ENCODE measurements around the gene ZNF823. TPM values are rescaled to one million over a fixed set of nuclear protein-coding genes. Genes with fewer than 3 reads are reported as not detected.
"Not testable (repeated sequence)": the region's sequence is repeated elsewhere in the genome, so short reads cannot be mapped to it uniquely, and the experiment has no call there.

The ZNF823 gene
- total RNA-seq, 6 donors from 2014 or later, result 6.1 to 22.0 (median 7.7) TPM

- no peaks in the 10 kb centered on the region for H3K4me1 ChIP-seq
- H3K27ac ChIP-seq, result no peak overlapping the region
- 78 to 80% methylated on average over 4 of the region's 4 CpGs for WGBS, 2 donors
- no peak for TF ChIP-seq EP300 (IDR thresholded peaks at IDR 0.05)
- no peak for TF ChIP-seq POLR2AphosphoS5 (IDR thresholded peaks at IDR 0.05)
- no peak for TF ChIP-seq CTCF (IDR thresholded peaks at IDR 0.05)
- TF ChIP-seq POLR2A (IDR thresholded peaks at IDR 0.05), result no peak
- ATAC-seq (ENCODE audit: low FRiP score in 2 of 2) (no peak), DNase-seq (no peak)
- H3K36me3 ChIP-seq, result peaks cover 0 to 4% (median 2%) of the 10 kb centered on the region in 4 donors
- H3K4me3 ChIP-seq, result no peak overlapping the region
- H3K9me3 ChIP-seq, result peaks cover 13 to 39% (median 24%) of the 10 kb centered on the region in 4 donors
- H3K27me3 ChIP-seq, result no peaks in the 10 kb centered on the region
These were observed 52.8 kb downstream of the ZNF823 start for GRCh38 chr19:11685676-11686650.

- DNase-seq (no peak), ATAC-seq (ENCODE audit: low FRiP score in 2 of 2) (no peak)
- Histone ChIP-seq H3K4me1 (no peaks in the 10 kb centered on the region), H3K9me3 (peaks cover 13 to 47% (median 31%) of the 10 kb centered on the region in 4 donors), H3K27ac (no peak overlapping the region), H3K36me3 (peaks cover 0 to 4% (median 2%) of the 10 kb centered on the region in 4 donors), H3K4me3 (no peak overlapping the region), H3K27me3 (no peaks in the 10 kb centered on the region)
- TF ChIP-seq POLR2AphosphoS5 (IDR thresholded peaks at IDR 0.05) (no peak), EP300 (IDR thresholded peaks at IDR 0.05) (no peak), POLR2A (IDR thresholded peaks at IDR 0.05) (no peak), CTCF (IDR thresholded peaks at IDR 0.05) (no peak)
- 77 to 91% methylated on average over 3 of the region's 3 CpGs for WGBS, 2 donors
These were observed 53.6 kb downstream of the ZNF823 start for GRCh38 chr19:11684987-11685675.

GRCh38 chr19:11680689-11681302 is 58.0 kb downstream of the ZNF823 start:
- DNase-seq (no peak), ATAC-seq (ENCODE audit: low FRiP score in 2 of 2) (no peak)
- no peak for TF ChIP-seq EP300 (IDR thresholded peaks at IDR 0.05)
- TF ChIP-seq POLR2A (IDR thresholded peaks at IDR 0.05), result no peak
- no peak for TF ChIP-seq POLR2AphosphoS5 (IDR thresholded peaks at IDR 0.05)
- no peak for TF ChIP-seq CTCF (IDR thresholded peaks at IDR 0.05)
- no peaks in the 10 kb centered on the region for H3K4me1 ChIP-seq
- no peak overlapping the region for H3K27ac ChIP-seq
- H3K4me3 ChIP-seq, result no peak overlapping the region
- H3K27me3 ChIP-seq, result no peaks in the 10 kb centered on the region
- peaks cover 11 to 40% (median 31%) of the 10 kb centered on the region in 4 donors for H3K9me3 ChIP-seq
- 91 to 92% methylated on average over 2 of the region's 2 CpGs for WGBS, 2 donors
- H3K36me3 ChIP-seq, result peaks cover 0 to 4% (median 2%) of the 10 kb centered on the region in 4 donors

- DNase-seq, result no peak
- no peak for ATAC-seq (ENCODE audit: low FRiP score in 2 of 2)
- Histone ChIP-seq H3K4me1 (peaks cover 7 to 12% (median 7%) of the 10 kb centered on the region in 4 donors), H3K4me3 (no peak overlapping the region), H3K27me3 (no peaks in the 10 kb centered on the region), H3K36me3 (peaks cover 0 to 4% (median 0%) of the 10 kb centered on the region in 4 donors), H3K9me3 (peaks cover 3 to 21% (median 15%) of the 10 kb centered on the region in 4 donors), H3K27ac (no peak overlapping the region)
- 91 to 100% methylated on average over 1 of the region's 1 CpG for WGBS, 2 donors
- TF ChIP-seq CTCF (IDR thresholded peaks at IDR 0.05) (no peak), POLR2A (IDR thresholded peaks at IDR 0.05) (no peak), EP300 (IDR thresholded peaks at IDR 0.05) (no peak), POLR2AphosphoS5 (IDR thresholded peaks at IDR 0.05) (no peak)
These were observed 60.2 kb downstream of the ZNF823 start for GRCh38 chr19:11678504-11678903.

- H3K4me1 ChIP-seq, result peaks cover 7 to 17% (median 9%) of the 10 kb centered on the region in 4 donors
These were observed 61.8 kb downstream of the ZNF823 start for GRCh38 chr19:11676661-11677600.

More at GRCh38 chr19:11676661-11677600, 61.8 kb downstream of the ZNF823 start:
- peak in 1 of 2 donors; percentile 68 for DNase-seq
- not testable (repeated sequence) for ATAC-seq (ENCODE audit: low FRiP score in 2 of 2); H3K4me3 ChIP-seq; H3K27me3 ChIP-seq; H3K27ac ChIP-seq; H3K36me3 ChIP-seq
- WGBS, 2 donors, result 91 to 93% methylated on average over 15 to 27 of the region's 47 CpGs
- peaks cover 3 to 20% (median 14%) of the 10 kb centered on the region in 4 donors for H3K9me3 ChIP-seq

All from upper lobe of left lung (tissue), 6 donors.